Transverse colon (tissue), 4 donors: Measurements from ENCODE around the gene GDF9. TPM values are rescaled to one million over a fixed set of nuclear protein-coding genes. Genes with fewer than 3 reads are reported as not detected.

ENCODE experiments used
- DNase-seq: peaks from one replicate; pipeline ENCODE4 v3.0.0-alpha.2; 2019
- H3K27ac ChIP-seq, 4 donors: fragments of 200-600 bp; sonication (generic); 2 replicates each; pipeline ENCODE4 v1.5.1; 2016 to 2018; ENCODE audit warnings: inconsistent platforms in 4 of 4
- H3K27me3 ChIP-seq: fragments of 200-600 bp; sonication (generic); 2 replicates; pipeline ENCODE4 v1.5.1; 2017; ENCODE audit warnings: inconsistent platforms
- H3K36me3 ChIP-seq, 4 donors: fragments of 200-600 bp; sonication (generic); 2 replicates each; pipeline ENCODE4 v1.5.1; 2017 to 2019; ENCODE audit warnings: inconsistent platforms in 4 of 4
- H3K4me1 ChIP-seq, 4 donors: fragments of 200-600 bp; sonication (generic); 2 replicates each; pipeline ENCODE4 v1.5.1; 2017 to 2020; ENCODE audit warnings: inconsistent platforms in 4 of 4
- H3K4me3 ChIP-seq, 4 donors: fragments of 200-600 bp; sonication (generic); 1 replicate in 1 of 4; 2 replicates in 3 of 4; pipeline versions ENCODE4 v1.5.1 to v1.6.1; 2017 to 2019; ENCODE audit warnings: inconsistent platforms in 4 of 4
- H3K9me3 ChIP-seq, 2 donors: fragments of 200-600 bp; sonication (generic); 2 replicates each; pipeline ENCODE4 v1.5.1; 2017 to 2019; ENCODE audit warnings: inconsistent platforms in 2 of 2
- EP300 ChIP-seq: sonication (generic); formaldehyde crosslinking; IDR thresholded peaks from one replicate; pipeline ENCODE4 v1.6.1; 2017; ENCODE audit warnings: antibody characterized with exemption, low read depth
- POLR2A ChIP-seq: fragments of 450-650 bp; IDR thresholded peaks from one replicate; pipeline ENCODE4 v1.6.1; 2016; ENCODE audit warnings: antibody characterized with exemption, mild to moderate bottlenecking, moderate library complexity
- POLR2AphosphoS5 ChIP-seq, 3 donors: sonication (generic); formaldehyde crosslinking; IDR thresholded peaks; one replicate each; pipeline ENCODE4 v1.6.1; 2016; ENCODE audit warnings: antibody characterized with exemption in 3 of 3
- WGBS, 2 donors: methylation state at CpG; one replicate each; pipeline ENCODE4 v1.1.5; 2018; ENCODE audit warnings: low coverage in 1 of 2; 5-methylcytosine and 5-hydroxymethylcytosine counted together
- in situ Hi-C, 4 donors: fragments of 200-750 bp; cut with MboI; loops; one replicate each; pipeline versions ENCODE4 v1.15.0 to v1.15.1; 2017; ENCODE audit warnings: low sequenced_read_pairs in 3 of 4, low pct_ligation_motif_present in 1 of 4, low pct_unique_long_range_greater_than_20kb in 1 of 4
- intact Hi-C: fragments of 100-400 bp; cut with DNase I; formaldehyde crosslinking; loops from one replicate; pipeline ENCODE4 v1.15.1; 2023; ENCODE audit warnings: low total_unique reads
- total RNA-seq, 4 donors: library from RNA; depleted of rRNA; stranded (reverse); fragments of >200 nt; gene quantifications; one replicate each; pipeline ENCODE4 v1.1.0, GENCODE V29; 2016
- TF ChIP-seq, protein P1 (sequence below), 5 experiments: fragments of 200-600 bp in 3 of 5; fragments of 450-650 bp in 2 of 5; sonication (generic) in 3 of 5; IDR thresholded peaks; 1 replicate in 2 of 5; 2 replicates in 3 of 5; pipeline ENCODE4 v1.5.1; 2016 to 2017; ENCODE audit warnings: antibody characterized with exemption in 5 of 5, inconsistent platforms in 3 of 5, mild to moderate bottlenecking in 2 of 5, moderate library complexity in 1 of 5

GDF9 gene
- total RNA-seq, 4 donors from 2014 or later: 0.27 to 0.79 TPM; not detected in 2

DNA sequence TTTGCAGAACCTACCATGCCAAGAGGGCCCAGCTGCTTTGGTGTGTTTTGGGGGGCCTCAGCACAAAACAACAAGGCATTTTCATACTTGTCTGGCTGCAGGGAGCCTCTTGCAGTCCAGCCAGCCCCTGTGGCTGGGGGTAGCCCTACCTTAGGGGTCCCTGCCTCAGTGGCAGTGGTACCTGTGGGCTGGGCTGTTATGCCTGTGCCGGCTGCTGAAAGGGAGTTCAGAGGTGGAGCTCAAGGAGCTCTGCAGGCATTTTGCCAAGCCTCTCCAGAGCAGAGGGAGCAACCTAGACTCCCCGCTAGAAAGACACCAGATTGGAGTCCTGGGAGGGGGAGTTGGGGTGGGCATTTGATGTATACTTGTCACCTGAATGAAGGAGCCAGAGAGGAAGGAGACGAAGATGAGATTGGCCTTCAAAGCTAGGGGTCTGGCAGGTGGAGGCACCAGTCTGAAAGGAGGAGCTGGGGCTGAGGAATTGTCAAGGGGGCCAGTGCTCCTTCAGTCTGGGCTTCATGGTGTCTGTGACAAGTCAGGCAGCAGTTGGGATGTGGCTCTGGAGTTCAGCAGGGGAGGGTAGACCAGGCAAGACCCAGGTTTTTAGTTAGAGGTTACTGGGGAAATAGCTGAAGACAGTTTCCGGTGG lies 37.3 kb downstream of the GDF9 start:
- Histone ChIP-seq H3K27me3 (peaks cover 14% of the 10 kb centered on the region), H3K36me3 (no peaks in the 10 kb centered on the region), H3K9me3 (no peaks in the 10 kb centered on the region), H3K27ac (peak overlapping the region; percentile 88 to 92 (median 90)), H3K4me3 (peak overlapping the region in 3 of 4 donors; percentile 64 to 72 (median 64)), H3K4me1 (peaks cover 5 to 31% (median 21%) of the 10 kb centered on the region in 4 donors)
- DNase-seq: no peak
- intact Hi-C loops: no loop called here
- TF ChIP-seq POLR2A: no peak
- no peak for TF ChIP-seq POLR2AphosphoS5 (IDR thresholded peaks at IDR 0.05)
- TF ChIP-seq, protein P1, sequence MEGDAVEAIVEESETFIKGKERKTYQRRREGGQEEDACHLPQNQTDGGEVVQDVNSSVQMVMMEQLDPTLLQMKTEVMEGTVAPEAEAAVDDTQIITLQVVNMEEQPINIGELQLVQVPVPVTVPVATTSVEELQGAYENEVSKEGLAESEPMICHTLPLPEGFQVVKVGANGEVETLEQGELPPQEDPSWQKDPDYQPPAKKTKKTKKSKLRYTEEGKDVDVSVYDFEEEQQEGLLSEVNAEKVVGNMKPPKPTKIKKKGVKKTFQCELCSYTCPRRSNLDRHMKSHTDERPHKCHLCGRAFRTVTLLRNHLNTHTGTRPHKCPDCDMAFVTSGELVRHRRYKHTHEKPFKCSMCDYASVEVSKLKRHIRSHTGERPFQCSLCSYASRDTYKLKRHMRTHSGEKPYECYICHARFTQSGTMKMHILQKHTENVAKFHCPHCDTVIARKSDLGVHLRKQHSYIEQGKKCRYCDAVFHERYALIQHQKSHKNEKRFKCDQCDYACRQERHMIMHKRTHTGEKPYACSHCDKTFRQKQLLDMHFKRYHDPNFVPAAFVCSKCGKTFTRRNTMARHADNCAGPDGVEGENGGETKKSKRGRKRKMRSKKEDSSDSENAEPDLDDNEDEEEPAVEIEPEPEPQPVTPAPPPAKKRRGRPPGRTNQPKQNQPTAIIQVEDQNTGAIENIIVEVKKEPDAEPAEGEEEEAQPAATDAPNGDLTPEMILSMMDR (IDR thresholded peaks at IDR 0.05): no peak
- no peak for TF ChIP-seq EP300
- 37 to 48% methylated on average over 3 to 4 of the region's 4 CpGs for WGBS, 2 donors
- in situ Hi-C loops: loop anchor here in 1 of 4 donors (25.0 kb wide), 1 partner anchor 442 kb away; no protein-coding TSS in a partner anchor

DNA sequence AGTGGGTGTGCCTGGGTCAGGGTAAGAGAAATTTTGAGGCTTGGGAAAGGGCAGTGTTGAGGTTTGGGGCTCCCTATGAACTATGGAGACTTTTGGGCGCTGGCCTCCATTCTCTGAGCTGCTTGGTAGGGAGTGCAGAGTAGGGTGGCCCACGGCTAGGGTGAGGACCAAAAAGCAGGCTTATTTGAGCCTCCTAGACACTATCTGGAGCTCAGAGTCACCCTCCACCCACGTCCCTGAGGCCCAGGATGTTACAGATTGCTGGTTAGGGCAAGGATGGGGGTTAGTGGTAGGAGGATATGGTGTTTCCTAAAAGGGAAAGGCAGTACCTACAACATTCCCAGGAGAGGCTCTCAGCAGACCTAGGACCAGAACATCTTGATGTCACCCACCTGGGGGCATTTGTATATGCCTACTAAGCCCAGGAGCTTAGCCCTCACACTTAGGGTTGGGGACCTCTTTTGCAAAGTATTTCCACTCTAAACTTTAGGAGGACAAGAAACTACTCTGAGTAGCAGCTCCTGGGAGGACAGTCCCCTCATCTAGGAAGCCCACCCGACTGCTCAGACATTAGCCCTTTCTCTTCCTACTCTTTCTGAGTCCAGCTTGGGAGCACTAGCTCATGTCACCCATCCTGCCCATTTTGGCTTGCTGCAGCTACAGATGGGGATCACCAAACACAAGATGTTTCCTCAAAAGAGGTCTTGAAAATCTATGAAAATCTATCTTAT lies 38.2 kb downstream of the GDF9 start:
- Histone ChIP-seq H3K4me1 (peaks cover 5 to 35% (median 23%) of the 10 kb centered on the region in 4 donors), H3K4me3 (no peak overlapping the region), H3K36me3 (no peaks in the 10 kb centered on the region), H3K27ac (no peak overlapping the region), H3K27me3 (peaks cover 14% of the 10 kb centered on the region), H3K9me3 (no peaks in the 10 kb centered on the region)
- in situ Hi-C loops (loop anchor here in 1 of 4 donors (25.0 kb wide), 1 partner anchor 441 kb away; no protein-coding TSS in a partner anchor), intact Hi-C loops (no loop called here)
- TF ChIP-seq POLR2AphosphoS5 (IDR thresholded peaks at IDR 0.05) (no peak), POLR2A (no peak), EP300 (no peak)
- TF ChIP-seq, protein P1 (IDR thresholded peaks at IDR 0.05): no peak
- WGBS, 2 donors: 88 to 100% methylated on average over 1 to 4 of the region's 4 CpGs
- no peak for DNase-seq

DNA sequence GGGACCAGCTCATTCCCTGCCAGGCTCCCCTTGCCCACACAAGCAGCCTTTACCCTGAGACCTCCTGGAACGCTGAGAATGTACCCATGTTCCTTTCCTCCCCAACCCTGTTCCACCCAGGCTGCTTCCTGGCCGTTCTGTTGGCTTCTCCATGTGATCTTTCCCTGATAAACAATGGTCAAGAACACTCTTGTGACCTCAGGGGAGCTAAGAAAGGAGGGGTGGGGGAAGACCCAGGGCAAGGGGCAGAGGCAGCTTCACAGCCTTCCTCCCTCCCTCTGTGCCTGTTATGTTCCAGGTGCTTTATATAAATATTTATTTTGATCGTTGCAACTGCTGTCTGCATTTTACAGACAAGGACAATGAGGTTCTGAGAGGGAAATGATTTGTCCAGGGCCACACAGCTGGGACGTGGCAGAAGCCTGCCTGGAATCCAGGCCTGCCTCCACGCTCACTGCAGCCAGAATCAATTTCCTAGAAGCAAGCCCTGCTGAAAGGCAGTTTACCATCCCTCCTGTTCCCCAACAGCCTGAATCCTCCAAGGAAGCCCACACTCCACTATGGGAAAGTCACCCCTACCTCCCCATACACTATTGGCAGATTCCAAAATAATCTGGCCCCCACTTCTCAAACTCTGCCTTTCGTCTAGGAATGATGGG lies 39.7 kb downstream of the GDF9 start:
- TF ChIP-seq, protein P1 (IDR thresholded peaks at IDR 0.05): no peak
- TF ChIP-seq EP300: no peak
- no peak for TF ChIP-seq POLR2A
- TF ChIP-seq POLR2AphosphoS5 (IDR thresholded peaks at IDR 0.05): no peak
- no peaks in the 10 kb centered on the region for H3K9me3 ChIP-seq
- no peak overlapping the region for H3K27ac ChIP-seq
- WGBS, 2 donors: 37 to 68% methylated on average over 2 to 6 of the region's 6 CpGs
- DNase-seq: no peak
- no peaks in the 10 kb centered on the region for H3K36me3 ChIP-seq
- in situ Hi-C loops (loop anchor here in 1 of 4 donors (25.0 kb wide), 1 partner anchor 439 kb away; no protein-coding TSS in a partner anchor), intact Hi-C loops (no loop called here)
- no peak overlapping the region for H3K4me3 ChIP-seq
- H3K4me1 ChIP-seq: peaks cover 5 to 33% (median 21%) of the 10 kb centered on the region in 4 donors
- peaks cover 14% of the 10 kb centered on the region for H3K27me3 ChIP-seq
